Activated effector memory CD4-positive, alpha-beta T cell treated with Interleukin-2 at 50 U/mL for 16 hours (primary cell): ENCODE measurements around the gene MYH16.
"Not testable (repeated sequence)": the region's sequence is repeated elsewhere in the genome, so short reads cannot be mapped to it uniquely, and the experiment has no call there.

Experiments
- DNase-seq: peaks from one replicate; pipeline ENCODE4 v3.0.0-alpha.2; 2020

Gene MYH16

GRCh38 chr7:99260395-99260794 is 12.2 kb upstream of the MYH16 start:
- no peak for DNase-seq

DNA sequence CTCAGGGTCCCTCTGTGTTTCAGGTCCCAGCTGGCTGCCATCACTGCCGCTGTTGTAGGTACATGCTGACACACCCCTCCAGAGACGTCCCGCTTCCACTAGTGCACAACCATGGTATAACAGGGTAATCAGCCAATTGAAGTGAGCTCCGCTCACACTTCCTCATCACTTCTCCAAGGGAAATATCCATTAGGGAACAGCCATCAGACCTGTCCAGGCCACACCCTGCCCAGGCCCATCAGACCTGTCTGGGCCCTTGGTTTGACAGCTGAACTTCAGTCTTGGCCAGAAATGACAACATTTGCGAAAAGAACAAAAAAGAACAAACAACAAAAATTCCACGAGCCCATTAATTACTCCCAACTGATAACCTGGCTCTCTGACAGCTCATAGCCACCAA is 11.0 kb upstream of the MYH16 start:
- no peak for DNase-seq

DNA sequence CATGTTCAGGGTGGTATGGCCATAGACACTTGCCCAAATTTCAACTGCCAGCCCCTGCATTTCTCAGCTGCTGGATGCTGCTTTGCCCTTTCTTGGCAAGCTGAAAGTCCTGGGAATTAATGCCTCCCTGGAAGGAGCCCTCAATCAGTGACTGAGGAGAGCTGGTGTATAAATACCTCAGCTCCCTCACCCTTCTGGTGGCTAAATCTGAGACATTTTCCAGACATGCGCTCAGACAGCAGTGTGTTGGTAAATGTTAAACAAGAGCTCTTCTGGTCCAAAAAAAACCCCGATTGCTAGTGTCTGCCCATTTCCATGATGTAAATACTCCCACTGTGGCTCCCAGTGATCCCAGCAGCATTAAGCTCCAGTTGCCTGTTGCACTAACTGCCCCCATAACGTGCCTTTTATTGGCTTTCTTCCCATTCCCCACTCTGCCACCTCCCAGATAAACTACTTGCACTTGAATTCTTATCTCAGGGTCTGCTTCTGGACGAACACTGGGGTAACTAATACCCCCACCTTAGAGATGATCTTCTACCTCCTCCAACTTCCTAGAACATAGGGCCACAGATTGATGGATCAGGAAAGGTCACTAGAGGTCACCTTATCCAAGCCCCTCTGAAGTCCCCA is 6.7 kb upstream of the MYH16 start:
- no peak for DNase-seq

GRCh38 chr7:99267481-99267840 is 5.2 kb upstream of the MYH16 start:
- no peak for DNase-seq

- DNase-seq = no peak
These were observed 4.6 kb upstream of the MYH16 start for GRCh38 chr7:99267841-99268576.

GRCh38 chr7:99268577-99268908 is 4.1 kb upstream of the MYH16 start:
- no peak for DNase-seq

DNA sequence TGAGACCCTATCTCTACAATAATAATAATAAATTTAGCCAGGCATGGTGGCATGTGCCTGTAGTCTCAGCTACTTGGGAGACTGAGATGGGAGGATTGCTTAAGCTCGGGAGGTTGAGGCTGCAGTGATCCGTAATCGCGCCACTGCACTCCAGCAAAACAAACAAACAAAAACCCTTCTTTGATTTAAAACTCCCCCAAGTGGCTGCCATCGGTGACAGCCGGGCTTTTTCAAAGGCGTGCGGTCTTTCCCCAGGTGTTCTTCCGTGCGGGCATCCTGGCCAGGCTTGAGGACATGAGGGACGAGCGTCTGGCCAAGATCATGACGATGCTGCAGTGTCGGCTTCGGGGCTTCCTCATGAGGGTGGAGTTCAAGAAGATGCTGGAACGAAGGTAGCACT is 1.9 kb upstream of the MYH16 start:
- no peak for DNase-seq

- DNase-seq = not testable (repeated sequence)
These were observed 922 bp downstream of the MYH16 start for GRCh38 chr7:99273561-99273960.

DNA sequence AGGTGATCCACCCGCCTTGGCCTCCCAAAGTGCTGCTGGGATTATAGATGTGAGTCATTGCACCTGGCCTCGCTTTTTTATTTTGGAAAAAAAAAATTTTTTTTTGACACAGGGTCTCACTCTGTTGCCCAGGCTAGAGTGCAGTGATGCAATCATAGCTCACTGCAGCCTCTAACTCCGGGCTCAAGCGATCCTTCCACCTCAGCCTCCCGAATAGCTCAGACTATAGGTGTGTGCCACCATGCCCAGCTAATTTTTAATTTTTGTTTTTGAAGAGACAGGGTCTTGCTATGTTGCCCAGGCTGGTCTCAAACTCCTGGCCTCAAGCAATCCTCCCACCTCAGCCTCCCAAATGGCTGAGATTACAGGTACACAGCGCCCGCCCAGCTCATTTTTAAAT is 2.3 kb downstream of the MYH16 start:
- not testable (repeated sequence) for DNase-seq

GRCh38 chr7:99275496-99275895 is 2.9 kb downstream of the MYH16 start:
- no peak for DNase-seq

- DNase-seq = no peak
These were observed 5.5 kb downstream of the MYH16 start for GRCh38 chr7:99278180-99278579.

DNA sequence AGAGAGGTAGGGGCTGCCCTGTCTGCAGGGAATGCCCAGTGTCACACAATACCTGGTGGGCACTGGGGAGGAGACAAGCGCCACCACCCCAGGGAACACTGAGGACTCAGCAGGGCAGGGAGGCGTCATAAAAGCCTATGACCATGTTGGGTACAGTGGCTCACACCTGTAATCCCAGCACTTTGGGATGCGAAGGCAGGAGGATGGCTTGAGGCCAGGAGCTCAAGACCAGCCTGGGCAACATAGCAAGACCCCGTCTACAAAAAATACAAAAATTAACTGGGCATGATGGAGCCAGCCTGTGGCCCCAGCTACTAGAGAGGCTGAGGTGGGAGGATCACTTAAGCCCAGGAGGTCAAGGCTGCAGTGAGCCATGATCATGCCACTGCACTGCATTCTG is 11.5 kb downstream of the MYH16 start:
- DNase-seq = not testable (repeated sequence)

DNA sequence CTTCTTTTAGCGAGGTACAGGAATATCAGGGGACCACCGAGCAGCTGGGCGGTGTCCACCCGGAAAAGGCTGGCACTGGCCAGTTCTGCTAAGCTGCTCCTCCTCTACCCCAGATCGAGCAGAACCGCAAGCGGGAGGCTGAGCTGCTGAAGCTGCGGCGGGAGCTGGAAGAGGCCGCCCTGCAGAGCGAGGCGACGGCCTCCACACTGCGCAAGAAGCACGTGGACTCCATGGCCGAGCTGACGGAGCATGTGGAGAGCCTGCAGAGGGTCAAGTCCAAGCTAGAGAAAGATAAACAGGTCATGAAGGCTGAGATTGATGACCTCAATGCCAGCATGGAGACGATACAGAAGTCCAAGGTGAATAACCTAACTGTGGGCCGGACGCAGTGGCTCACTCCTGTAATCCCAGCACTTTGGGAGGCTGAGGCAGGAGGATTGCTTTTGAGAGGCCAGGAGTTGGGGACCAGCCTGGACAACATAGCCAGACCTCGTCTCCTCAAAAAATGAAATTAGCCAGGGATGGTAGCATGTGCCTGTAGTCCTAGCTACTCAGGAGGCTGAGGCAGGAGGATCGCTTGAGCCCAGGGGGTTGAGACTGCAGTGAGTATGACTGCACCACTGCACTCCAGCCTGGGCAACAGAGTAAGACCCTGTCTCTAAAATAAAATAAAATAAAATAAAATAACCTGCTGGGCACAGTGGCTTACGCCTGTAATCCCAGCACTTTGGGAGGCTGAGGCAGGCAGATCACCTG is 15.3 kb downstream of the MYH16 start:
- no peak for DNase-seq

GRCh38 chr7:99289185-99289584 is 16.5 kb downstream of the MYH16 start:
- DNase-seq = no peak

DNA sequence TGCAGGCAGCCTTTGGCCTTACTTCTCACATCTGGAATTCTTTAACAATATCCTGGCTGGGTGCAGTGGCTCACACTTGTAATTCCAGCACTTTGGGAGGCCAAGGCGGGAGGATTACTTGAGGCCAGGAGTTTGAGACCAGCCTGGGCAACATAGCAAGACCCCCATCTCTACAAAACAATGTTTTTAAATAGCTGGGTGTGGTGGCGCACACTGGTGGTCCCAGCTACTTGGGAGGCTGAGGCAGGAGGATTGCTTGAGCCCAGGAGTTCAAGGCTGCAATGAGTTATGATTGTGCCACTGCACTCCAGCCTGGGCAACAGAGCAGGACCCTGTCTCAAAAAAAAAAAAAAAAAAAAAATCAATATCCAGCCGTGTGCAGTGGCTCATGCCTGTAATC is 17.5 kb downstream of the MYH16 start:
- DNase-seq = not testable (repeated sequence)

DNA sequence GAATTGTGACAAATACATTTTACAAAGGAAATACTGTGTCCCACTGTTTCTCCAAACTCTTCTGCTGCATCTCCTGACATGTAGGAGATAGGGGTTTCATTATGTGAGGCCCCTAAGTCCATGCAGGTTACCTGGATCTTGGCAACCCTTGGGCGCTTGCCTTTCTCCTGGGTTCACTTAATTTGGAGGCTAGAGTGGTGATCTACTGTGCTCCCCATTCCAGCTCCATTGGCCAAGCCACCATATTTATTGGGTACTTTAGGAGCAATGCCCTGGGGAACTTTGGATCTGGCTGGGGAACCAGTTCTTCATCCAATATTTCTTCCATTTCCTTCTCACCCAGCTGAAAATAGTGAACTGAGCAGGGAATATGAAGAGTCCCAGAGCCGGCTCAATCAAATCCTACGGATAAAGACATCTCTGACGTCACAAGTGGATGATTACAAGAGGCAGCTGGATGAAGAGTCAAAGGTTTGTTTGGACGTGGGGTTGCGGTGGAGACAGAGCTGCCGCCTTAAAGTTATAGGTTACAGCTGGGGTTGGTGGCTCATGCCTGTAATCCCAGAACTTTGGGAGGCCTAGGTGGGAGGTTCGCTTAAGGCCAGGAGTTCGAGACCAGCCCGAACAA is 18.5 kb downstream of the MYH16 start:
- no peak for DNase-seq

GRCh38 chr7:99292127-99292526 is 19.5 kb downstream of the MYH16 start:
- DNase-seq = no peak

- no peak for DNase-seq
These were observed 20.5 kb downstream of the MYH16 start for GRCh38 chr7:99293167-99293566.

DNA sequence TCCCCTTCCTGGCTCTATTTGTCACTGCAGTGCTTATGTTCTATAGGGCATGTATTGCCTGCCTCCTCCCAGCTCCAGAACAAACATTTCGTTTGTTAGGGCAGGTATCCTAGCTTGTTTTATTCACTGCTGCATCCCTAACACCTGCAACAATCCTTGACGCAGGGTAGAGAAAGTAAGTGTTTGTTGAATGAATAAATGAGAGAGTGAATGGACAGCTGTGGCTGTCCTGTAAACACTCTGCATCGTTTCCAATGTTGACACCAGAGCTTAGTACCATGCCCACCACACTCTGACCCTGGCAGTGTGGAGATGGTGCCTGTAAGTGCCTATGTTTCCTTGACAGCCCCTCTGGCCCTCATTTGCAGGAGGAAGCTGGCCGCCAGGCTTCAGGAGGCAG is 21.0 kb downstream of the MYH16 start:
- DNase-seq = no peak

- no peak for DNase-seq
These were observed 23.8 kb downstream of the MYH16 start for GRCh38 chr7:99296471-99296870.

DNA sequence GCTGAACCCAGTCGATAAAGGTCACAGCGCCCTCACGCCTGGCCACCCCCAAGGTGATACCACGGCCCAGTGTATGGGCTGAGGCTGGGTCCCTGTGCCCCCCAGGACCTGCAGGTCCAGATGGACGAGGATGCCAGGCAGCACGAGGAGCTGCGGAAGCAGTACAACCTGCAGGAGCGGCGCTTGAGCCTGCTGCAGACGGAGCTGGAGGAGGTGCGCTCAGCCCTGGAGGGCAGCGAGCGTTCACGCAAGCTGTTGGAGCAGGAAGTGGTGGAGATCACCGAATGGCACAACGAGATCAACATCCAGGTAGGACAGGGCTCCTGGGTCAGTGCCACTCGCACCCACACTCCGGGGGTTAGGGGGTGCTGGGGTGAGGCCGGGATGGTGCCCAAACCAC is 28.9 kb downstream of the MYH16 start:
- DNase-seq = no peak

- DNase-seq = no peak
These were observed 33.0 kb downstream of the MYH16 start for GRCh38 chr7:99305473-99306260.

DNA sequence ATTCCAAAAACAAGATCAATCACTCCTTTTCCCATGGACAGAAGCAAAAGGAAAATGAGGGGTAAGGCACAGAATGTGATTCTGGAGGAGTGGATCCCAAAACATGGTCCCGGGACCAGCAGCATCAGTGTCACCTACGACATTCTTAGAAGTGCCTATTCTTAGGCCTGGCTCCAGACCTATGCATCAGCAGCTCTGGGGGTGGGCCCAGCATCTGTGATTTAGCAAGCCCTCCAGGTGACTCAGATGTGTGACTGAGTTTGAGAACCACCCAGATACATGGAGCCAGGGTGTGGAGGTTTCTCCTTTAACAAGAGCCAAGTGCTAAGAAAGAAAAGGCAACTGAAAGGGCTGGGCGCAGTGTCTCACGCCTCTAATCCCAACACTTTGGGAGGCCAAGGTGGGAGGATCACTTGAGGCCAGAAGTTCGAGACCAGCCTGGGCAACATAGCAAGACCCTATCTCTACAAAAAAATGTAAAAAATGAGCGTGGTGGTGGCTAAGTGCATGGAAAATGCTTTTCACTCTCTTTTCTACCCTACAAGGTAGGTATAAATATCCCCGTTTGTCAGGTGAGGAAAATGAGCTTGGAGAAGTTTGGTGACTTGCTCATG is 35.9 kb downstream of the MYH16 start:
- DNase-seq = no peak
